ENCODE data around the gene UNC5A.

The UNC5A gene

GRCh38 chr5:176781638-176782570, 28.5 kb upstream of the UNC5A start:
- DNase-seq, result no peak

DNA sequence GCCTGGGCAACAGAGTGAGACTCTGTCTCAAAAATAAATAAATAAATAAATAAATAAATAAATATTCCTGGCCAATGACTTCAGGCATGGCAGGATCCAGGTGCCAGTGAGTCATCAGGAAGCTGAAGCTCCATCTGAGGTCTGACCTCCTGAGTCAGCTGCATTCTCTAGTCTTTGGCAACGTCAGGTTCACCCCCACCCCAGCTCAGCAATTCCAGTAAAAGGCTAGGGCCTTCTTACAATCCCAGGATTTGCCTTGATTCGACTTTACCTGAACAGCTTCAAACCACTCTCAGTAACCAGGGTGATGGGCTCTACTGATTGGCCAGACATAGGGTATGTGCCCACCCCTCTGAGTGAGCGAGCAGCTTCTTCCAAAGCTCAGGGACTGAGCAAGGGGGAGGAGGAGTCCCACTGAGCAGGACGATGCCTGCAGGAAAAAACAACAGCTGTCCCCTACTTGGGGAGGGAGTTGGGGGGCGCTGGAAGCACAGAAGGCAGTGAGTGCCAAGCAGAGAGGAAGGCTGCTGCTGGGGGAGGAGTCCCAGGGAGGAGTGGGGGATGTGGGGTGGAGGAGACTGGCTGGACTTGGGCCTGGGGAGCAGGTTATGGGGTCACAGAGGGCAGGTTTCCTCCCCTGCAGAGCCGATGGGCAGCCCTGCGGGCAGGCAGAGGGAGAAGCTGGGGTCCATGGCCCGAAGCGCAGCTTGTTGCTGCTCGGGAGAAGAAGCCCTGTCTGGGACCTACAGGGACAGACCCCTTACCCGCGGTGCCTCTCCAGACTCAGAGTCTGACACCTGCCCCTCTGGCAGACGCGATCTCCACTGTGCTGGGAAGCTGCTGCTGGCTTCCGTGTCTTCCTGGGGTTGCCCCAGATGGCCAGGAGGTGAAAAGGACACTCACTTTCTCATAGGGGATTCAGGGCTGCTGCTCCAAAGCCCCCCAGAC, 25.9 kb upstream of the UNC5A start:
- DNase-seq, result no peak

- no peak for DNase-seq
Measured at GRCh38 chr5:176785184-176786145, 24.9 kb upstream of the UNC5A start.

GRCh38 chr5:176787676-176788075, 22.7 kb upstream of the UNC5A start:
- no peak for DNase-seq

DNA sequence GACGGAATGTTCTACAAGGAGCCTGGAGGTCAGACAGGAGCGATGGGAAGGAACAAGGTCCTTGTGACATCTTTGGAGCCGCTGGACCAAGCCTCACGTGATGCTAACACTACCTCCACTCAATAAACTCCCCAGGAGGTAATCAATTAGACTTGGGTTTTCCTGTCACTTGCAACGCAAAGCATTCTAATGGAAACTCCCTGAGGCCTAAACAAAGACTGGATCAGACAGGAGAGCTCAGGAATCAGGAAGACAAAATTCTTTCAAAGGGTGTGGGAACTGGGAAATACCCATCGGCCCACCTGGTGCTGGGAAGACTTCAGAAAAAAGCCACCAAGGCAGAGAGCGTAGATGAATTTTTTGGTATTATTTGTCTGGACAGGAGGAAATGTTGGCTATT, 22.3 kb upstream of the UNC5A start:
- no peak for DNase-seq

DNA sequence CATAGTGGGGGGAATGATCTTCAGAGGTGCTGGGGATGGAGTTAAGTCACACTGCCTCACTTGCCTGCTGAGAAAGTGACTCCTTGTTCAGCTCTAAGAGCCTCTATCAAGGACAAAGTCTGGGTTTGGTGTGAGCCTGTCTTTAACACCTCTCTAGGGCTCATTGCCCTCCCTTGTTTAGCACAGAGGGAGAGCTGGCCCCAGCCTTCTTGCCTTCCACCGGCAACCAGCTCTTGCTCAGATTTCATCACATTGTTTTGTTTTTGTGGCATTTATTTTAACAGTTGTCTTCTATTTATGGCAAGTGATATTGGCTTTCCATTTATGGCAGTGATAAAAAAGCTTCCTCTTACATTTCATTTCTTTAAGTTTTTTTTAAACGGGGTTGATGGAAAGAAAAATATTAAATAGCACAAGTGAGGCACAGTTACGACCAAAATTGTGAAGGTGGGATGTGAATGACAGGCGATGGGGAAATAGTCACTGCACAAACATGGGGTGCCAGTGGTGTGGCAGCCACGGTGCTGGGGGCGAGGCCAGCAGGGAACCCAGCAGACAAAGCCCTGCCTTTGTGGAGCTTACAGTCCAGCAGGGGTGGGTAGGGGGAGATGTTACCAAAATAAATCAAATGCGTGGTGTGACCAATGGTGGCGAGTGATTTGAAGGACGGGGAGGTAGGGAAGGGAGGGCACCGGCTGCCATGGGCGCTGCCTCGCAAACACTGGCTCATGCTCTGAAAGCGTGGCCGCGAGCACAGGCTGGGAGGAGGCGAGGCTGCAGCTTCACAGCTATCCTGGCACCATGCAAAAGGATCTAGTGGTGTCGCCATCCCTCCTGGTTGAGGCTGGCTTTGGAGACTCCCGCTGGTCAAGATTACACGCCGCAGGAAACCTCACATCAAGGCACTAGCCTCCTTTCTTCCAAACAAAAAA, 21.2 kb upstream of the UNC5A start:
- DNase-seq, result no peak

DNA sequence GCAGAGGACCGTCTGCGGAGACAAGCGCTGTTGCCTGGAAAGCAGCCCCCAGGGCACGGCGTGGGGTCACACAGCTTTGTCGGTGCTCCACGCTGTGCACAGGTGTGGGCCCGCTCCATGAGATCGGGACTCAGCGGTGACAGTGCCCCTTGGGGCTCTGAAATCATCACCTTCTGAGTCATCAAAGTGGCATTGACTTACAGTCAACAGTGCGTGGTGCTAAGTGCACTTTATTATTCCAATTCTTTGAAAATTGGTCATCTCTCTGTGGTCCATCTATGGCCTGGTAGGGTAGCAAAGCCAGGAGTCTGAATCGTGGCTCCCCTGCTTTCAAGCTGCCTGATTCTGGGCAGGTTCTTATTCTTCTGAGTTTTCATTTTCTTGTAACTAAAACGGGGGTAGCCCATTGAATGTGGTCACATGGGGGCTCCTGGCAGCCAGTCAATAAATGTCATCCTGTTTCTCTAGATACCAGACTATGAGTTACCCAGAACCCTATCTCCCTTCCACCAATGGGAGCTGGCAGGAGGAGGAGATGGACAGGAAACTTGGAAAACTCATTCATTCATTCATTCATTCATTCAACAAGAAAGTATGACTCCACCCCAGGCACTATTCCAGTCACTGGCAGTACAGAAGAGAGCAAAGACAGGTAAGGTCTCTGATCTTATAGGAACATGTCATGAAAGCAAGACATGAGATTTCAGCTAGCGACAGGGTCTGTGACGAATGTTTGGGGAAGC, 20.3 kb upstream of the UNC5A start:
- DNase-seq, result no peak

DNA sequence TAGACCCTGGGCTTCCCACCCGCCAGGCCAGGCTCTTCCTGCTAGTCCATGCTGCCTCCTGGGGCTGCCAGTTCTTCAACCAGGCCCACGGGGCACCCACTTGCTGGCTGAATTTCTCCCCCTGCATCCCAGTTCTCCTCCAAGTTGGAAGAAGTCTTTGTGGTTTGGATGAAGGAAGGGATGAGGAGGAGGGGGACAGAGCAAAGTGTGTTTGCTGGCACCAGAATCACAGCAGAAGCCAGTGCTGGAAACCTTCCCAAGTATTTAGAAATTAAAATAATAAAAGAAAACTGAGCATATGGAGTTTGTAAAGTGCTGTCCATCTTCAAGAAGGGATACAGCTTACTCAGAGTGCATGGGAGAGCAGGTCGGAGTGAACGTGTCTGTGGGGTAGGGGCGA, 19.4 kb upstream of the UNC5A start:
- no peak for DNase-seq

DNA sequence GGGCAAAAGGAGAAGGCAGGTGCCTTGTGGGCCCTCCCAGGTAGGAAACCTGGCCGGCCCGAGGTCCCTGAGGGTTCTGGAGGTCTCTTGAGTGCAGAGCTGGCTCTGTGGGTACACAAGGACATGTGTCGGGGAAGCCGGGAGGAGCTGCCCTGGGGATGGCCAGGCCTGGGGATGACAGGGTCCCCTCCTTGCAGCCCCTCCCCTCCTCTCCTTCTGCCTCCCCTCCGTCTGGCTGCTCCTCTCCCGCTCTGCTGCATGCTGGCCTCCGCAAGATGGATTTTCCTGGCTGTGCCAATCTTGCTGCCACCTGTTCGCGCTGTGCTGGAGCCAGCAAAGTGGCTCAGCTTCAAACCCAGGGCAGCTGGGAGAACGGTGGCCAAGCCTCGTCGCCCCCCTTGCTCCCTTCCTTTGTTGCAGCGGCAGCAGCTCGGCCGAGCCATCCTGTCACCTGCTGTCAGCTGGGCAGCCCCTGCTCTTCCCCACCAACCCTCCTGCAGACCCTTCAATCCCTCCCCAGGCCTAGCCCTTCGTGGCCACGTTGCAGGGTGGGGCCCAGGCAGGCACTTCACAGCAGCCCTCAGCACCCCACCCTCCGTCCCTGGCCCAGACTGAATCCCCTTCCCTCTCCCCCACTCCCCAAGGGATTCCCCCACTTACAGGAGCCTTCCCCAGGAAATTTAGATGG, 17.6 kb upstream of the UNC5A start:
- DNase-seq, result peak in 1 of 14 donors; percentile 86

GRCh38 chr5:176793343-176793699, 17.0 kb upstream of the UNC5A start:
- peak in 1 of 14 donors; percentile 79 for DNase-seq

DNA sequence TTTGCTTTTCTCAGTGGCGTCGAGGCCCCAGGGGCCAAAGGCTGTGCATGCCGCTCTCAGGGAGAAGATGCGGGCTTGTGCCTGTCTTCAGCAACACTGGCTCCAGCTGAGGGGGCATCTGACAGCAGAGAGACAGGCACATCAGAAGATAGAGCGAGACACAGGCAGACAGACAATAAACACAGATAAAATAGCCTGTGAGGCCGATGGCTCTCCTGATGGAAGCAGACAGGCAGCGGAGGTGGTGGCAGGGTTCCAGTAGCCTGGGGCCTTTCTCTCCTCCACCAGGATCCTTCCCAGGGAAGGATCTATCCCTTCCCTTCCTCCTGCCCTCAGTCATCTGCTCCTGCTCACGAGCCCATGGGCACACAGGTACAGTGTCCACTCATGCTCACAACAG, 16.6 kb upstream of the UNC5A start:
- peak in 1 of 14 donors; percentile 70 for DNase-seq

GRCh38 chr5:176794509-176794908, 15.8 kb upstream of the UNC5A start:
- no peak for DNase-seq

- DNase-seq, result no peak
Measured at GRCh38 chr5:176796411-176796810, 13.9 kb upstream of the UNC5A start.

- DNase-seq, result no peak
Measured at GRCh38 chr5:176796970-176797369, 13.4 kb upstream of the UNC5A start.

DNA sequence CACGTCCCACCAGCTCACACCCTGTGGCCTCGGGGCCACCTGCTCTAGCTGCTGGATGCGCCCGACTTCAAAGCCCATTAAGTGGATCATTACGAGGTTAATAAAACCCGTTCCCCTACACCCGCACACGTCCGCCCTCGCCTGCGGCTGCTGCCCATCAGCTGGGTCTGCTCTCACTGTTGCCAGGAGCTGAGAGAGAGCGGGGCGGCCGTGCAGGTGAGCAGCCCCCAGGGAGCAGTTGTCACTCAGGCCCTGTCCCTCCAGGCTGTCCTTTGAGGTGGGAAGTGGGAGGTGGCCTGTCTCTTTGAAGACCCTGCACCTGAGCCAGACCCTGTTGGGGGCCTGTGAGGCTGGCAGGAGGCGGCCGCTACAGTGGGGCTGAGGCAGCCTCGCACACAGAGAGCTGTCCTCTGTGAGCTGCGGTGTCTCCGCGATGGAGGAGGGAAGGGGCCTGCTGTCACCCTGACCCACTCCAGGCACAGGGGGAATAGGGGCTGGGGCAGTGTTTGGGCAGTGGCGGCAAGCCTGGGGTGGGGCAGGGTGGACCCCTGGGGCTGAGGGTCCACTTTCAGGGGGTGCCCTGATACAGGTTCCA, 12.8 kb upstream of the UNC5A start:
- DNase-seq, result no peak

- no peak for DNase-seq
Measured at GRCh38 chr5:176798086-176798876, 12.1 kb upstream of the UNC5A start.

DNA sequence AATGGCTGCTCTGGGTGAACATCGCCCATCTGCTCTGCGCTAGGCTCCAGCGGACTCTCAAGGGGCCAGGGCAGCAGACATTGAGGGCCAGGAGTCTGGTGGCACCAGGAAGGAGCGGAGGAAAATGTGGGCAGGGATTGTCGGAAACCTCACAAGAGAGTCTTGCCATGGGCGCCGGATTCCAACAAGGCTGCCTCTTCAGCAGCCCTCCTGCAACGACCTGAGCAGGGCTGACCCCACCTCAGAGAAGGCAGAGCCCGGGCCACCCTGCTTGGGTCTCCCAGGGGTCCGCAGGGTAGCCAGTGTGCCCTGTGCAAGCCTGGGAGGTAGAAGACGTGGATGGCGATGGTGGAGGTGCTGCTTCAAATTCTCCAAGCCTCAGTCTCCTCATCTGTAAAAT, 11.4 kb upstream of the UNC5A start:
- no peak for DNase-seq

GRCh38 chr5:176799488-176799887, 10.9 kb upstream of the UNC5A start:
- DNase-seq, result no peak

Measured in C1 segment of cervical spinal cord (tissue), 14 donors.